GM12878 (cell line): ENCODE measurements around the gene SARM1. TPM values are rescaled to one million over a fixed set of nuclear protein-coding genes. Genes with fewer than 3 reads are reported as not detected.

Source experiments
- ATAC-seq: fragments of 200-7000 bp; cut with Tn5 transposase; 3 replicates; pipeline ENCODE4 v1.9.1; 2020; ENCODE audit warnings: mild to moderate bottlenecking, moderate library complexity
- BruUV-seq: library from RNA; stranded (reverse); fragments of 400-500 nt; replicated peaks from 2 replicates; lab custom pipeline; 2021; lab: Mats Ljungman, UMichigan
- CTCF ChIA-PET: fragments of 300-600 bp; sonication (Branson Sonifier 250); formaldehyde crosslinking; extraction: SDS; loops from one replicate; lab custom pipeline; 2021; ENCODE audit warnings: inconsistent platforms; lab: Yijun Ruan, JAX
- POLR2A ChIA-PET: fragments of 350-600 bp; formaldehyde crosslinking; extraction: SDS; loops from one replicate; lab custom pipeline; 2021; ENCODE audit warnings: inconsistent platforms; lab: Charles Lee
- RAD21 ChIA-PET: fragments of 300-600 bp; sonication (Branson Sonifier 250); formaldehyde crosslinking; loops from one replicate; lab custom pipeline; 2023; ENCODE audit warnings: antibody characterized with exemption; ENCODE audit not compliant: unreplicated experiment; lab: Charles Lee
- SMC1A ChIA-PET: fragments of 300-600 bp; sonication (Branson Sonifier 250); formaldehyde crosslinking; loops from one replicate; lab custom pipeline; 2023; ENCODE audit not compliant: unreplicated experiment, uncharacterized antibody; lab: Charles Lee
- DNase-seq: peaks from one replicate; pipeline ENCODE4 v3.0.0-alpha.2; 2011; ENCODE audit warnings: low read depth, low spot score
- FAIRE-seq: peaks from 3 replicates; lab custom pipeline; 2011; peaks lifted over from hg19 to GRCh38; lab: Jason Lieb, UNC
- H2AFZ ChIP-seq: 2 replicates; pipeline ENCODE4 v1.6.0; 2011; ENCODE audit warnings: low read depth, low read length, control low read depth; ENCODE audit not compliant: control insufficient read depth
- H3K27ac ChIP-seq: 2 replicates; pipeline ENCODE4 v1.5.1; 2011; ENCODE audit warnings: control low read depth; ENCODE audit not compliant: control insufficient read depth, insufficient read depth
- H3K27me3 ChIP-seq, 2 experiments: replicated peaks in 1 of 2; 2 replicates each; pipeline versions ENCODE4 v1.6.0 to v1.6.1; 2011; ENCODE audit warnings: low read length in 1 of 2; ENCODE audit not compliant: control insufficient read depth in 2 of 2, insufficient read depth in 2 of 2
- H3K36me3 ChIP-seq, 2 experiments: 2 replicates each; pipeline ENCODE4 v1.5.1; 2011; ENCODE audit warnings: low read length in 1 of 2; ENCODE audit not compliant: control insufficient read depth in 2 of 2, insufficient read depth in 2 of 2
- H3K4me1 ChIP-seq: 2 replicates; pipeline ENCODE4 v1.6.1; 2011; ENCODE audit warnings: mild to moderate bottlenecking, low read length, moderate library complexity, mixed read lengths; ENCODE audit not compliant: control insufficient read depth, insufficient read depth
- H3K4me2 ChIP-seq: 2 replicates; pipeline ENCODE4 v1.6.0; 2011; ENCODE audit warnings: control low read depth; ENCODE audit not compliant: control insufficient read depth, insufficient read depth
- H3K4me3 ChIP-seq: fragments of 200-600 bp; sonication (generic); 2 replicates; pipeline ENCODE4 v1.5.1; 2016
- H3K79me2 ChIP-seq: 2 replicates; pipeline ENCODE4 v1.6.0; 2011; ENCODE audit warnings: low read length; ENCODE audit not compliant: control insufficient read depth, insufficient read depth
- H3K9ac ChIP-seq: 2 replicates; pipeline ENCODE4 v1.8.0; 2011; ENCODE audit warnings: low read length, control low read depth, mixed read lengths; ENCODE audit not compliant: control insufficient read depth, insufficient read depth
- H3K9me3 ChIP-seq: replicated peaks from 3 replicates; pipeline ENCODE4 v1.5.1; 2011; ENCODE audit warnings: mild to moderate bottlenecking, low read length; ENCODE audit not compliant: control insufficient read depth, insufficient read depth
- H4K20me1 ChIP-seq: 2 replicates; pipeline ENCODE4 v1.6.0; 2011; ENCODE audit not compliant: control insufficient read depth, insufficient read depth
- BCL11A ChIP-seq: IDR thresholded peaks from 2 replicates; pipeline ENCODE4 v1.6.1; 2011; ENCODE audit warnings: low read depth, low read length
- CREB1 ChIP-seq: IDR thresholded peaks from 2 replicates; pipeline ENCODE4 v1.6.1; 2012; ENCODE audit warnings: low read depth, mild to moderate bottlenecking, inconsistent platforms
- EP300 ChIP-seq, 2 experiments: fragments of 150-350 bp in 1 of 2; IDR thresholded peaks; 2 replicates each; pipeline ENCODE4 v1.6.1; 2011 to 2012; ENCODE audit warnings: low read depth in 2 of 2, low read length in 2 of 2, borderline replicate concordance in 1 of 2, improper control_type of control experiment in 1 of 2, inconsistent platforms in 1 of 2; ENCODE audit not compliant: control insufficient read depth in 1 of 2
- ETV6 ChIP-seq, 2 experiments: fragments of 450-650 bp in 1 of 2; IDR thresholded peaks in 1 of 2; conservative IDR thresholded peaks in 1 of 2; 2 replicates each; pipeline ENCODE4 v1.6.1; 2014; ENCODE audit warnings: antibody characterized with exemption in 1 of 2, borderline replicate concordance in 1 of 2, low read depth in 1 of 2, mild to moderate bottlenecking in 1 of 2, moderate library complexity in 1 of 2
- EZH2 ChIP-seq: IDR thresholded peaks from 2 replicates; pipeline ENCODE4 v1.6.1; 2012; ENCODE audit warnings: low read depth, mild to moderate bottlenecking, control low read depth, inconsistent platforms, low read length, borderline replicate concordance; ENCODE audit not compliant: control insufficient read depth
- FOXM1 ChIP-seq: IDR thresholded peaks from 2 replicates; pipeline ENCODE4 v1.6.1; 2012; ENCODE audit warnings: low read depth, mild to moderate bottlenecking, inconsistent platforms, low read length, moderate library complexity
- HCFC1 ChIP-seq: fragments of 150-350 bp; IDR thresholded peaks from 2 replicates; pipeline ENCODE4 v1.6.1; 2014; ENCODE audit warnings: low read length
- JUNB ChIP-seq: IDR thresholded peaks from 2 replicates; pipeline ENCODE4 v1.6.1; 2016; ENCODE audit warnings: antibody characterized with exemption, mild to moderate bottlenecking
- MYC ChIP-seq: IDR thresholded peaks from 2 replicates; pipeline ENCODE4 v1.6.1; 2011; ENCODE audit warnings: mild to moderate bottlenecking, low read length, moderate library complexity, inconsistent platforms; ENCODE audit not compliant: insufficient read depth, insufficient replicate concordance, insufficient read length, severe bottlenecking
- NBN ChIP-seq: fragments of 450-650 bp; IDR thresholded peaks from 2 replicates; pipeline ENCODE4 v1.6.1; 2016
- NFIC ChIP-seq: IDR thresholded peaks from 2 replicates; pipeline ENCODE4 v1.6.1; 2012; ENCODE audit warnings: low read depth, mild to moderate bottlenecking, inconsistent platforms, low read length, moderate library complexity
- POLR2A ChIP-seq: IDR thresholded peaks from 2 replicates; pipeline ENCODE4 v1.6.1; 2011; ENCODE audit warnings: low read depth, mild to moderate bottlenecking, low read length
- RAD51 ChIP-seq: fragments of 450-650 bp; IDR thresholded peaks from 2 replicates; pipeline ENCODE4 v1.6.1; 2016; ENCODE audit warnings: moderate library complexity, mild to moderate bottlenecking, inconsistent platforms
- RBBP5 ChIP-seq: fragments of 200-600 bp; sonication (generic); conservative IDR thresholded peaks from 2 replicates; pipeline ENCODE4 v1.6.1; 2016
- SIX5 ChIP-seq: IDR thresholded peaks from 2 replicates; pipeline ENCODE4 v1.6.1; 2011; ENCODE audit warnings: mild to moderate bottlenecking, low read depth, low read length, moderate library complexity; ENCODE audit not compliant: severe bottlenecking
- ZBTB33 ChIP-seq: fragments of 450-650 bp; IDR thresholded peaks from 2 replicates; pipeline ENCODE4 v1.6.1; 2017; ENCODE audit warnings: mild to moderate bottlenecking
- WGBS: methylation state at CpG from one replicate; pipeline ENCODE4 v1.1.6; 2016; ENCODE audit warnings: low lambda C conversion rate; ENCODE audit not compliant: insufficient replicate concordance, insufficient coverage; ENCODE audit errors: missing lambda C conversion rate; 5-methylcytosine and 5-hydroxymethylcytosine counted together
- in situ Hi-C: fragments of 300-500 bp; cut with MboI; formaldehyde crosslinking; loops from 9 replicates; pipeline ENCODE4 v1.14.3; 2018; ENCODE audit warnings: mixed read lengths
- intact Hi-C: fragments of 100-400 bp; cut with micrococcal nuclease; formaldehyde crosslinking; loops from one replicate; pipeline ENCODE4 v1.14.2; 2022; ENCODE audit not compliant: unreplicated experiment
- polyA plus RNA-seq, 11 experiments: library from polyadenylated mRNA; depleted of rRNA in 4 of 11; unstranded in 6 of 11; stranded (reverse) in 5 of 11; fragments of >200 nt; fragmentation: Nextera tagmentation in 4 of 11; fragmentation: Illumina TruSeq in 1 of 11; extraction: Ambion mirVana in 4 of 11; extraction: Trizol in 1 of 11; gene quantifications; 1 replicate in 1 of 11; 2 replicates in 10 of 11; pipeline versions ENCODE4 v1.2.1 to v1.2.3, GENCODE V29; 2011 to 2016; ENCODE audit warnings: inconsistent platforms in 2 of 11, missing spikeins in 2 of 11, low read depth in 1 of 11
- total RNA-seq, 4 experiments: library from RNA; depleted of rRNA in 3 of 4; stranded (reverse); fragments of >200 nt in 3 of 4; fragmentation: Illumina TruSeq in 1 of 4; extraction: Trizol in 1 of 4; gene quantifications; 2 replicates each; pipeline versions ENCODE4 v1.2.1 to v1.2.3, GENCODE V29; 2013 to 2021

SARM1 gene
- total and polyA plus RNA-seq, 10 of the 15 experiments (the other 5 are each of a cell fraction or from before 2014, with no cell fraction given), result 0.56 to 25.3 (median 11.9) TPM

GRCh38 chr17:28446716-28447395 is 75.4 kb downstream of the SARM1 start:
- no peaks in the 10 kb centered on the region for H3K27me3 ChIP-seq
- H3K27ac ChIP-seq, result no peak overlapping the region
- TF ChIP-seq EP300 (IDR thresholded peaks at IDR 0.05; ENCODE audit: borderline replicate concordance in 1 of 2, control insufficient read depth in 1 of 2, low read depth in 2 of 2, low read length in 2 of 2), result no peak
- in situ Hi-C loops, result no loop called here
- no peaks in the 10 kb centered on the region for H3K36me3 ChIP-seq
- no peaks in the 10 kb centered on the region for H3K79me2 ChIP-seq
- H4K20me1 ChIP-seq, result no peaks in the 10 kb centered on the region
- no peak overlapping the region for H3K4me2 ChIP-seq
- H3K9ac ChIP-seq, result no peak overlapping the region
- no TSS peak for BruUV-seq
- no peak for ATAC-seq
- H3K9me3 ChIP-seq, result no peaks in the 10 kb centered on the region
- CTCF ChIA-PET, result no interaction called here
- H3K4me3 ChIP-seq, result no peak overlapping the region
- RAD21 ChIA-PET, result no interaction called here
- intact Hi-C loops, result loop anchor here (10.0 kb wide), 1 partner anchor 98 kb away; no protein-coding TSS in a partner anchor
- SMC1A ChIA-PET, result no interaction called here
- POLR2A ChIA-PET, result no interaction called here
- FAIRE-seq, result no peak
- DNase-seq, result no peak
- no peaks in the 10 kb centered on the region for H3K4me1 ChIP-seq
- no peak overlapping the region for H2AFZ ChIP-seq
- 27% methylated on average over 8 of the region's 8 CpGs for WGBS

- no peak overlapping the region for H3K4me2 ChIP-seq
- CTCF ChIA-PET, result no interaction called here
- no peak overlapping the region for H2AFZ ChIP-seq
- no peaks in the 10 kb centered on the region for H3K79me2 ChIP-seq
- ATAC-seq (no peak), DNase-seq (no peak)
- no peaks in the 10 kb centered on the region for H3K36me3 ChIP-seq
- H4K20me1 ChIP-seq, result no peaks in the 10 kb centered on the region
- TF ChIP-seq RAD51, result no peak
- TF ChIP-seq EZH2, result no peak
- no peak for TF ChIP-seq JUNB
- TF ChIP-seq SIX5, result no peak
- TF ChIP-seq HCFC1, result no peak
- no peak for TF ChIP-seq ETV6 (conservative IDR thresholded peaks at IDR 0.05 in 1 of 2, IDR thresholded peaks at IDR 0.05 in 1 of 2; ENCODE audit: borderline replicate concordance in 1 of 2, low read depth in 1 of 2)
- TF ChIP-seq ZBTB33, result no peak
- no peak for TF ChIP-seq CREB1
- TF ChIP-seq BCL11A, result no peak
- TF ChIP-seq NBN, result no peak
- no peak for TF ChIP-seq RBBP5
- TF ChIP-seq MYC, result no peak
- no peak for TF ChIP-seq FOXM1
- TF ChIP-seq POLR2A, result no peak
- no peak for TF ChIP-seq NFIC
- TF ChIP-seq, all 136 proteins: peak for 0
- Histone ChIP-seq H3K4me3 (no peak overlapping the region), H3K27me3 (no peaks in the 10 kb centered on the region), H3K4me1 (no peaks in the 10 kb centered on the region), H3K9ac (no peak overlapping the region), H3K27ac (no peak overlapping the region), H3K9me3 (no peaks in the 10 kb centered on the region)
- in situ Hi-C loops, result no loop called here
- ChIA-PET RAD21 (no interaction called here), SMC1A (no interaction called here), POLR2A (no interaction called here)
- FAIRE-seq, result no peak
- intact Hi-C loops, result loop anchor here (10.0 kb wide), 1 partner anchor 97 kb away; no protein-coding TSS in a partner anchor
- 46% methylated on average over 4 of the region's 5 CpGs for WGBS
- BruUV-seq, result no TSS peak
These were observed 75.9 kb downstream of the SARM1 start for GRCh38 chr17:28447396-28447760.
